A549 (cell line): ENCODE measurements around the gene CACNA1H. TPM values are rescaled to one million over a fixed set of nuclear protein-coding genes. Genes with fewer than 3 reads are reported as not detected.

Source experiments
- ATAC-seq, 2 experiments: fragments of 200-7000 bp in 1 of 2; fragments of >200 bp in 1 of 2; cut with Nextera tagmentation in 1 of 2; cut with Tn5 transposase in 1 of 2; 3 replicates each; pipeline versions ENCODE4 v1.8.0 to v1.9.1; 2018 to 2020; ENCODE audit warnings: mild to moderate bottlenecking in 1 of 2, moderate library complexity in 1 of 2
- CTCF ChIA-PET: fragments of 300-600 bp; sonication (Branson Sonifier 250); formaldehyde crosslinking; extraction: SDS; loops from one replicate; lab custom pipeline; 2021; ENCODE audit warnings: antibody characterized with exemption, inconsistent platforms; lab: Yijun Ruan, JAX
- POLR2A ChIA-PET: fragments of 350-600 bp; formaldehyde crosslinking; extraction: SDS; loops from one replicate; lab custom pipeline; 2021; ENCODE audit warnings: antibody characterized with exemption, inconsistent platforms; lab: Yijun Ruan, JAX
- DNase-seq, 2 experiments: peaks; one replicate each; pipeline versions ENCODE4 v3.0.0 to v3.0.0-alpha.2; 2011 to 2016; ENCODE audit warnings: low read depth in 1 of 2, low spot score in 1 of 2
- FAIRE-seq: peaks from 2 replicates; lab custom pipeline; 2011; peaks lifted over from hg19 to GRCh38; lab: Jason Lieb, UNC
- H3K27ac ChIP-seq, 2 experiments: fragments of >200 bp; sonication (Bioruptor Twin); formaldehyde crosslinking; 3 replicates each; pipeline ENCODE4 v1.5.1; 2016 to 2017
- H3K4me1 ChIP-seq: fragments of >200 bp; sonication (Bioruptor Twin); formaldehyde crosslinking; 3 replicates; pipeline ENCODE4 v1.6.1; 2016
- H3K4me2 ChIP-seq: fragments of >200 bp; sonication (Bioruptor Twin); formaldehyde crosslinking; 3 replicates; pipeline ENCODE4 v1.6.1; 2016
- H3K4me3 ChIP-seq: fragments of >200 bp; sonication (Bioruptor Twin); formaldehyde crosslinking; 3 replicates; pipeline ENCODE4 v1.5.1; 2016
- H3K9me3 ChIP-seq: fragments of >200 bp; sonication (Bioruptor Twin); formaldehyde crosslinking; 3 replicates; pipeline ENCODE4 v1.6.1; 2016
- CBX2 ChIP-seq: fragments of 200-600 bp; sonication (generic); IDR thresholded peaks from 2 replicates; pipeline ENCODE4 v1.6.1; 2016; ENCODE audit warnings: low read depth, mild to moderate bottlenecking, borderline replicate concordance
- CHD2 ChIP-seq: fragments of 150-350 bp; IDR thresholded peaks from 2 replicates; pipeline ENCODE4 v1.6.1; 2014; ENCODE audit warnings: low read length; ENCODE audit not compliant: partially characterized antibody
- CHD4 ChIP-seq: fragments of 200-600 bp; sonication (generic); IDR thresholded peaks from 2 replicates; pipeline ENCODE4 v1.6.1; 2016; ENCODE audit warnings: antibody characterized with exemption, mild to moderate bottlenecking, borderline replicate concordance
- EP300 ChIP-seq, 2 experiments: fragments of >200 bp; sonication (Bioruptor Twin); formaldehyde crosslinking; IDR thresholded peaks; 2 replicates in 1 of 2; 3 replicates in 1 of 2; pipeline ENCODE4 v1.6.1; 2016 to 2017
- FOSB ChIP-seq: fragments of 250-450 bp; sonication (Bioruptor Pico); IDR thresholded peaks from 2 replicates; pipeline ENCODE4 v1.5.0; 2020; ENCODE audit warnings: mild to moderate bottlenecking, moderate library complexity
- FOSL2 ChIP-seq, 2 experiments: fragments of 450-650 bp in 1 of 2; fragments of >200 bp in 1 of 2; sonication (Bioruptor Twin) in 1 of 2; formaldehyde crosslinking; IDR thresholded peaks; 2 replicates each; pipeline versions ENCODE4 v1.5.0 to v1.6.1; 2016 to 2020; ENCODE audit warnings: mild to moderate bottlenecking in 1 of 2, moderate library complexity in 1 of 2
- HEYL ChIP-seq: fragments of 250-450 bp; sonication (Bioruptor Pico); IDR thresholded peaks from 2 replicates; pipeline ENCODE4 v1.8.0; 2021; ENCODE audit warnings: mild to moderate bottlenecking, moderate library complexity
- JUN ChIP-seq, 2 experiments: fragments of >200 bp; sonication (Bioruptor Twin); formaldehyde crosslinking; IDR thresholded peaks; 2 replicates in 1 of 2; 3 replicates in 1 of 2; pipeline ENCODE4 v1.6.1; 2016 to 2017
- JUNB ChIP-seq: fragments of >200 bp; sonication (Bioruptor Twin); formaldehyde crosslinking; IDR thresholded peaks from 2 replicates; pipeline ENCODE4 v1.6.1; 2016
- KDM1A ChIP-seq: fragments of 200-600 bp; sonication (generic); IDR thresholded peaks from 2 replicates; pipeline ENCODE4 v1.6.1; 2016; ENCODE audit warnings: low read depth, mild to moderate bottlenecking
- KDM5A ChIP-seq: fragments of 200-600 bp; sonication (generic); IDR thresholded peaks from 2 replicates; pipeline ENCODE4 v1.6.1; 2016; ENCODE audit warnings: antibody characterized with exemption, mild to moderate bottlenecking
- MYC ChIP-seq: IDR thresholded peaks from 2 replicates; pipeline ENCODE4 v1.6.1; 2012; ENCODE audit warnings: mild to moderate bottlenecking, inconsistent platforms, low read length, improper control_type of control experiment, borderline replicate concordance
- PHF8 ChIP-seq: fragments of 200-600 bp; sonication (generic); IDR thresholded peaks from 2 replicates; pipeline ENCODE4 v1.6.1; 2016; ENCODE audit warnings: low read depth, mild to moderate bottlenecking, antibody characterized with exemption, moderate library complexity, borderline replicate concordance
- POLR2AphosphoS2 ChIP-seq: conservative IDR thresholded peaks from 2 replicates; pipeline ENCODE4 v1.6.1; 2012; ENCODE audit warnings: low read length, improper control_type of control experiment, inconsistent platforms
- RAD21 ChIP-seq, 2 experiments: fragments of >200 bp in 1 of 2; sonication (Bioruptor Twin) in 1 of 2; formaldehyde crosslinking in 1 of 2; IDR thresholded peaks in 1 of 2; conservative IDR thresholded peaks in 1 of 2; 2 replicates in 1 of 2; 3 replicates in 1 of 2; pipeline ENCODE4 v1.6.1; 2012 to 2018; ENCODE audit warnings: inconsistent platforms in 1 of 2
- RARB ChIP-seq: fragments of 250-450 bp; sonication (Bioruptor Pico); IDR thresholded peaks from 2 replicates; pipeline ENCODE4 v1.8.0; 2021; ENCODE audit warnings: mild to moderate bottlenecking, moderate library complexity
- ZFP36 ChIP-seq: fragments of 450-650 bp; IDR thresholded peaks from 2 replicates; pipeline ENCODE4 v1.6.1; 2014; ENCODE audit warnings: borderline replicate concordance; ENCODE audit not compliant: partially characterized antibody
- WGBS: methylation state at CpG from one replicate; pipeline ENCODE4 v1.1.6; 2017; ENCODE audit errors: missing lambda C conversion rate; 5-methylcytosine and 5-hydroxymethylcytosine counted together
- polyA plus RNA-seq, 4 experiments: library from polyadenylated mRNA; depleted of rRNA in 3 of 4; stranded (reverse); fragments of >200 nt; fragmentation: RNase III in 1 of 4; extraction: RNeasy Plus Mini Kit Qiagen cat#74134 plus additional on column Dnase treatment in 1 of 4; gene quantifications; 2 replicates in 3 of 4; 3 replicates in 1 of 4; pipeline ENCODE4 v1.2.3, GENCODE V29; 2011 to 2017
- TF ChIP-seq, protein P1 (sequence below): IDR thresholded peaks from 2 replicates; pipeline ENCODE4 v1.6.1; 2012
- TF ChIP-seq, protein P2 (sequence below): fragments of >200 bp; sonication (Bioruptor Twin); formaldehyde crosslinking; IDR thresholded peaks from 3 replicates; pipeline ENCODE4 v1.5.1; 2016
- TF ChIP-seq, protein P3 (sequence below): fragments of >200 bp; sonication (Bioruptor Twin); formaldehyde crosslinking; IDR thresholded peaks from 3 replicates; pipeline ENCODE4 v1.6.1; 2016

CACNA1H gene
- polyA plus RNA-seq, 2 of the 4 experiments (the other 2 are of a cell fraction) = 7.2 to 15.8 TPM

DNA sequence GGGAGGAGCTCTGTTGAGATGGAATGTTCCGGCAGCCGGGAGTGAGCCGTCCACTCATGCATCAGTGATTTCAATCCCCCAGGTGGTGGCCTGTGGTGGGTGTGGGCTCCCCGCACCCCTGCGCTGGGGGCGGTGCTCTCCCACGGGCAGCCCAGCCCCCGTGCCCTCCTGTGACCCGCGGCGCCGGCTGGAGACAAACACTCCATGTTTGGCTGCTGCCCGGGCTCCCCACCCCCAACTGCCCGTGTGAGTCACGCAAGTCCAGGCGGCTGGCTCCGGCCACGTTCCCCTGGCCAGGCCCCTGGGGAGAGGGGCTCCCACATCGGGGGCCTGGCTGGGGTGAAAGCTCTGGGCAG is 29.4 kb downstream of the CACNA1H start:
- H3K4me3 ChIP-seq = peak overlapping the region; percentile 36; the same call in 2 of the 3 replicates
- WGBS = no CpG with 5 or more reads among the region's 19 CpGs
- POLR2A ChIA-PET = no interaction called here
- FAIRE-seq (no peak), ATAC-seq (peak; percentile 58 to 79), DNase-seq (peak; percentile 57 to 83)
- peaks cover 49% of the 10 kb centered on the region for H3K4me1 ChIP-seq
- peak overlapping the region; percentile 100 for H3K4me2 ChIP-seq
- TF ChIP-seq RARB (CRISPR knock-in tag) = no peak
- TF ChIP-seq EP300 (IDR thresholded peaks at IDR 0.05) = peak; percentile 13 to 33; a peak in 2 of 5 replicates
- peak in 1 of 2 experiments; percentile 21; a peak in 1 of 5 replicates for TF ChIP-seq RAD21 (conservative IDR thresholded peaks at IDR 0.05 in 1 of 2, IDR thresholded peaks at IDR 0.05 in 1 of 2)
- no peak for TF ChIP-seq HEYL
- no peak for TF ChIP-seq POLR2AphosphoS2
- TF ChIP-seq FOSB (CRISPR knock-in tag) = no peak
- TF ChIP-seq, protein P1, sequence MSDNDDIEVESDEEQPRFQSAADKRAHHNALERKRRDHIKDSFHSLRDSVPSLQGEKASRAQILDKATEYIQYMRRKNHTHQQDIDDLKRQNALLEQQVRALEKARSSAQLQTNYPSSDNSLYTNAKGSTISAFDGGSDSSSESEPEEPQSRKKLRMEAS = peak; percentile 72
- TF ChIP-seq KDM1A = no peak
- peak; percentile 70; the same call in 1 of the 2 replicates for TF ChIP-seq MYC
- no peak for TF ChIP-seq CHD2
- TF ChIP-seq JUNB = peak; percentile 35; the same call in 1 of the 2 replicates
- TF ChIP-seq CBX2 = no peak
- TF ChIP-seq FOSL2 (IDR thresholded peaks at IDR 0.05) = peak; percentile 57; the same call in 1 of the 2 replicates
- TF ChIP-seq FOSL2 (CRISPR knock-in tag; IDR thresholded peaks at IDR 0.05) = peak; percentile 95
- TF ChIP-seq, protein P2, sequence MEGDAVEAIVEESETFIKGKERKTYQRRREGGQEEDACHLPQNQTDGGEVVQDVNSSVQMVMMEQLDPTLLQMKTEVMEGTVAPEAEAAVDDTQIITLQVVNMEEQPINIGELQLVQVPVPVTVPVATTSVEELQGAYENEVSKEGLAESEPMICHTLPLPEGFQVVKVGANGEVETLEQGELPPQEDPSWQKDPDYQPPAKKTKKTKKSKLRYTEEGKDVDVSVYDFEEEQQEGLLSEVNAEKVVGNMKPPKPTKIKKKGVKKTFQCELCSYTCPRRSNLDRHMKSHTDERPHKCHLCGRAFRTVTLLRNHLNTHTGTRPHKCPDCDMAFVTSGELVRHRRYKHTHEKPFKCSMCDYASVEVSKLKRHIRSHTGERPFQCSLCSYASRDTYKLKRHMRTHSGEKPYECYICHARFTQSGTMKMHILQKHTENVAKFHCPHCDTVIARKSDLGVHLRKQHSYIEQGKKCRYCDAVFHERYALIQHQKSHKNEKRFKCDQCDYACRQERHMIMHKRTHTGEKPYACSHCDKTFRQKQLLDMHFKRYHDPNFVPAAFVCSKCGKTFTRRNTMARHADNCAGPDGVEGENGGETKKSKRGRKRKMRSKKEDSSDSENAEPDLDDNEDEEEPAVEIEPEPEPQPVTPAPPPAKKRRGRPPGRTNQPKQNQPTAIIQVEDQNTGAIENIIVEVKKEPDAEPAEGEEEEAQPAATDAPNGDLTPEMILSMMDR = no peak
- TF ChIP-seq JUN (IDR thresholded peaks at IDR 0.05) = peak in 1 of 2 experiments; percentile 48; a peak in 1 of 5 replicates
- peak overlapping the region; percentile 97 to 100 for H3K27ac ChIP-seq
- no peaks in the 10 kb centered on the region for H3K9me3 ChIP-seq
- CTCF ChIA-PET = interaction anchor here (0.7 to 5.6 kb wide), 10 partner anchors 11 to 79 kb away, joined by 3 to 53 read pairs (median 4); no protein-coding TSS in a partner anchor

DNA sequence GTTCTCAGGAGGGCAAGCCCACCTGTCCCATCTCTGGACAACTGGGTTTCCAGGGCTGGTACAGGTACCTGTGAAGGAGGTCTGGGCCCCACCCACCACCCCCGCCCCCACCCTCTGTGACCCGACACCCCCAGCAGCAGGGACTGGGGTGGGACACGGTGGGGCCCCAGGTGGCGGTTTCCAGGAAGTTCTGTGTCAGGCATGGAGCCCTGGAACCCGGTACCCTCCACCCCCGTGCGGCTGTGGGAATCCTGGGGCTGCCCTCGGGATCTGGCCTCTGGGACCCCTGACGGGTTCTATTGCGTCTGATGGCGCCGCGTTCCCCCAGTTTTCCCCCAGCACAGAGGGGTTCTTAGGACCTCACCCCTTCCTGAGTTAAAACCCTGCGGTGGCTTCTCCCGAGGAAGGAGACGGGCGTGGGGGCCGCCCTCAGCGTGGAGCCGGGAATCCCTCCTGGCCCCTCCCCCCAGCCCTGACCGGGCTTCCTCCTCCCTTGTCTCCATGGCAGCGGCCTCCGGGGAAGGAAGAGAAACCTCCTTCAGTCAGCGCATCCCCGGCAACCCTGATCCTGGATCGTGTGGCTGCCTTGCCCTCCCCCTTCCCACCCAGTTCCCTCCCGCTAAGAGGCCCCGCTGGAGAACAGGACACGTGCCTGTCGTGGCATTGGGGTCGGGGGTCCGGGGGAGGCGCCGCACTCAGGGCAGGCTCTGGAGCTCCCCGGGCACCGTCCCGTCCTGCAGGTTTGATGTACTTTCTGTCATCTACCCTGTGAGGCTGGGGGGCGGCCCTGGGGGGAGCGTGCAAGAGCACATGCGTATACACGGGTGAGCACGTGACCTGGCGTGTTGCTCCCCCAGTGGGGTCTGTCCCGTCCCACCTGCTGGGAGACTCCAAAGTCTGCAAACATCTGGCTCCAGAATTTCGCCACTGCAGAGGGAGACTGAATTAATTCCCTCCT is 30.3 kb downstream of the CACNA1H start:
- peak overlapping the region; percentile 100 for H3K4me2 ChIP-seq
- H3K27ac ChIP-seq = peak overlapping the region; percentile 97 to 100
- H3K4me1 ChIP-seq = peaks cover 49% of the 10 kb centered on the region
- ChIA-PET CTCF (interaction anchor here (0.8 to 5.6 kb wide), 12 partner anchors 9 to 126 kb away, joined by 3 to 53 read pairs (median 7); no protein-coding TSS in a partner anchor), POLR2A (no interaction called here)
- ATAC-seq (peak; percentile 45 to 63; a peak in 5 of 6 replicates), FAIRE-seq (no peak), DNase-seq (peak; percentile 58 to 69)
- WGBS = 42% methylated on average over 35 of the region's 45 CpGs
- no peak for TF ChIP-seq FOSL2 (IDR thresholded peaks at IDR 0.05)
- TF ChIP-seq FOSL2 (CRISPR knock-in tag; IDR thresholded peaks at IDR 0.05) = peak; percentile 7; the same call in 1 of the 2 replicates
- no peak for TF ChIP-seq KDM5A
- TF ChIP-seq, protein P1 = 0 out of 2 replicates have a peak, but pooled peaks have one; percentile 22
- TF ChIP-seq EP300 (IDR thresholded peaks at IDR 0.05) = no peak
- TF ChIP-seq PHF8 = no peak
- TF ChIP-seq, protein P3, sequence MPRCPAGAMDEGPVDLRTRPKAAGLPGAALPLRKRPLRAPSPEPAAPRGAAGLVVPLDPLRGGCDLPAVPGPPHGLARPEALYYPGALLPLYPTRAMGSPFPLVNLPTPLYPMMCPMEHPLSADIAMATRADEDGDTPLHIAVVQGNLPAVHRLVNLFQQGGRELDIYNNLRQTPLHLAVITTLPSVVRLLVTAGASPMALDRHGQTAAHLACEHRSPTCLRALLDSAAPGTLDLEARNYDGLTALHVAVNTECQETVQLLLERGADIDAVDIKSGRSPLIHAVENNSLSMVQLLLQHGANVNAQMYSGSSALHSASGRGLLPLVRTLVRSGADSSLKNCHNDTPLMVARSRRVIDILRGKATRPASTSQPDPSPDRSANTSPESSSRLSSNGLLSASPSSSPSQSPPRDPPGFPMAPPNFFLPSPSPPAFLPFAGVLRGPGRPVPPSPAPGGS = no peak
- TF ChIP-seq ZFP36 = no peak
- TF ChIP-seq CHD4 = no peak
- no peak for TF ChIP-seq CBX2
- H3K4me3 ChIP-seq = peak overlapping the region; percentile 36
- H3K9me3 ChIP-seq = no peaks in the 10 kb centered on the region
